Fibroblast of lung (primary cell): ENCODE results near the gene S100P. TPM values are rescaled to one million over a fixed set of nuclear protein-coding genes. Genes with fewer than 3 reads are reported as not detected.
"Not testable (repeated sequence)": the region's sequence is repeated elsewhere in the genome, so short reads cannot be mapped to it uniquely, and the experiment has no call there.

Source experiments
- DNase-seq, 2 donors: peaks; one replicate each; pipeline versions ENCODE4 v3.0.0 to v3.0.0-alpha.2; 2010; ENCODE audit warnings: low read depth in 2 of 2
- H2AFZ ChIP-seq: 2 replicates; pipeline ENCODE4 v1.5.1; 2012; ENCODE audit warnings: low read length, control low read depth, inconsistent platforms
- H3K27ac ChIP-seq: 2 replicates; pipeline ENCODE4 v1.5.1; 2011; ENCODE audit warnings: low read length, control low read depth; ENCODE audit not compliant: insufficient read depth
- H3K27me3 ChIP-seq: 2 replicates; pipeline ENCODE4 v1.5.1; 2011; ENCODE audit warnings: mild to moderate bottlenecking, low read length; ENCODE audit not compliant: control insufficient read depth, insufficient read depth
- H3K36me3 ChIP-seq: 2 replicates; pipeline ENCODE4 v1.5.1; 2011; ENCODE audit warnings: low read length; ENCODE audit not compliant: control insufficient read depth, insufficient read depth
- H3K4me1 ChIP-seq: 2 replicates; pipeline ENCODE4 v1.5.1; 2011; ENCODE audit warnings: low read length; ENCODE audit not compliant: control insufficient read depth, insufficient read depth; ENCODE audit errors: extremely low read depth
- H3K4me2 ChIP-seq: 2 replicates; pipeline ENCODE4 v1.5.1; 2011; ENCODE audit warnings: low read length, control low read depth; ENCODE audit not compliant: insufficient read depth; ENCODE audit errors: extremely low read depth
- H3K4me3 ChIP-seq, 4 experiments: fragments of 200-600 bp in 1 of 4; sonication (generic) in 1 of 4; replicated peaks in 1 of 4; 2 replicates each; pipeline ENCODE4 v1.5.1; 2011 to 2016; ENCODE audit warnings: low read length in 4 of 4, low read depth in 3 of 4, mild to moderate bottlenecking in 3 of 4, control low read depth in 2 of 4, inconsistent platforms in 1 of 4, mixed read lengths in 1 of 4; ENCODE audit not compliant: insufficient read depth in 1 of 4; ENCODE audit errors: control extremely low read depth in 1 of 4
- H3K79me2 ChIP-seq: 2 replicates; pipeline ENCODE4 v1.5.1; 2012; ENCODE audit warnings: mild to moderate bottlenecking, low read length, inconsistent platforms; ENCODE audit not compliant: control insufficient read depth, insufficient read depth
- H3K9ac ChIP-seq: 2 replicates; pipeline ENCODE4 v1.5.1; 2011; ENCODE audit warnings: mild to moderate bottlenecking, low read length, control low read depth; ENCODE audit not compliant: insufficient read depth
- H3K9me3 ChIP-seq: 2 replicates; pipeline ENCODE4 v1.5.1; 2012; ENCODE audit warnings: low read depth, low read length; ENCODE audit not compliant: control insufficient read depth, insufficient read depth
- H4K20me1 ChIP-seq: 2 replicates; pipeline ENCODE4 v1.5.1; 2011; ENCODE audit warnings: low read length; ENCODE audit not compliant: control insufficient read depth, insufficient read depth; ENCODE audit errors: extremely low read depth
- CTCF ChIP-seq, 2 donors: IDR thresholded peaks in 1 of 2; conservative IDR thresholded peaks in 1 of 2; 1 replicate in 1 of 2; 2 replicates in 1 of 2; pipeline ENCODE4 v1.5.1; 2011 to 2012; ENCODE audit warnings: low read length in 2 of 2, control low read depth in 1 of 2, inconsistent platforms in 1 of 2, low read depth in 1 of 2, mild to moderate bottlenecking in 1 of 2
- EZH2 ChIP-seq: IDR thresholded peaks from 2 replicates; pipeline ENCODE4 v1.5.1; 2012; ENCODE audit warnings: low read length, control low read depth, mild to moderate bottlenecking; ENCODE audit errors: missing control alignments
- polyA plus RNA-seq, 2 donors: library from polyadenylated mRNA; depleted of rRNA in 1 of 2; stranded (reverse) in 1 of 2; unstranded in 1 of 2; fragments of >200 nt; gene quantifications; 2 replicates each; pipeline ENCODE4 v1.2.1, GENCODE V29; 2011 to 2012; ENCODE audit warnings: missing spikeins in 1 of 2
- total RNA-seq: library from RNA; depleted of rRNA; stranded (reverse); fragments of >200 nt; gene quantifications from 2 replicates; pipeline ENCODE4 v1.2.1, GENCODE V29; 2014

The S100P gene
- total and polyA plus RNA-seq, 2 donors (not counting 1 experiment from before 2014, with no cell fraction given), result not detected

- H3K27ac ChIP-seq, result no peak overlapping the region
- no peak overlapping the region for H3K4me3 ChIP-seq
- H4K20me1 ChIP-seq, result no peaks in the 10 kb centered on the region
- H3K9me3 ChIP-seq, result no peaks in the 10 kb centered on the region
- no peak overlapping the region for H3K4me2 ChIP-seq
- no peak for DNase-seq
- peaks cover 1% of the 10 kb centered on the region for H3K36me3 ChIP-seq
- peaks cover 9% of the 10 kb centered on the region for H3K79me2 ChIP-seq
- H3K27me3 ChIP-seq, result no peaks in the 10 kb centered on the region
- H3K9ac ChIP-seq, result no peak overlapping the region
- TF ChIP-seq CTCF (conservative IDR thresholded peaks at IDR 0.05 in 1 of 2, IDR thresholded peaks at IDR 0.05 in 1 of 2; ENCODE audit: low read depth in 1 of 2, low read length in 2 of 2), result no peak
- no peak for TF ChIP-seq EZH2
- no peaks in the 10 kb centered on the region for H3K4me1 ChIP-seq
- no peak overlapping the region for H2AFZ ChIP-seq
These were observed 46.0 kb upstream of the S100P start for GRCh38 chr4:6647582-6648230.

- no peak overlapping the region for H3K4me3 ChIP-seq
These were observed 44.5 kb upstream of the S100P start for GRCh38 chr4:6649216-6649615.

GRCh38 chr4:6654211-6654610, 39.5 kb upstream of the S100P start:
- not testable (repeated sequence) for H3K36me3 ChIP-seq, H3K4me2 ChIP-seq, H3K79me2 ChIP-seq, H3K9ac ChIP-seq, H3K4me1 ChIP-seq, H2AFZ ChIP-seq, H3K27me3 ChIP-seq, DNase-seq, H4K20me1 ChIP-seq, H3K4me3 ChIP-seq, H3K9me3 ChIP-seq, H3K27ac ChIP-seq

More at GRCh38 chr4:6649216-6649615, 44.5 kb upstream of the S100P start:
- H4K20me1 ChIP-seq, result no peaks in the 10 kb centered on the region
- TF ChIP-seq CTCF (conservative IDR thresholded peaks at IDR 0.05 in 1 of 2, IDR thresholded peaks at IDR 0.05 in 1 of 2; ENCODE audit: low read depth in 1 of 2, low read length in 2 of 2) (no peak), EZH2 (no peak)
- no peaks in the 10 kb centered on the region for H3K9me3 ChIP-seq
- no peak overlapping the region for H2AFZ ChIP-seq
- H3K36me3 ChIP-seq, result no peaks in the 10 kb centered on the region
- no peaks in the 10 kb centered on the region for H3K79me2 ChIP-seq
- no peak overlapping the region for H3K27ac ChIP-seq
- no peaks in the 10 kb centered on the region for H3K4me1 ChIP-seq
- no peaks in the 10 kb centered on the region for H3K27me3 ChIP-seq
- no peak overlapping the region for H3K9ac ChIP-seq
- DNase-seq, result no peak
- no peak overlapping the region for H3K4me2 ChIP-seq

GRCh38 chr4:6655291-6655690, 38.4 kb upstream of the S100P start:
- H3K9me3 ChIP-seq, H4K20me1 ChIP-seq, H3K4me2 ChIP-seq, H3K4me1 ChIP-seq, H3K27ac ChIP-seq, H3K4me3 ChIP-seq, H3K79me2 ChIP-seq, DNase-seq, H2AFZ ChIP-seq, H3K36me3 ChIP-seq, H3K27me3 ChIP-seq, H3K9ac ChIP-seq: not testable (repeated sequence)
